ENCODE measurements around the gene COPB2.

The COPB2 gene

DNA sequence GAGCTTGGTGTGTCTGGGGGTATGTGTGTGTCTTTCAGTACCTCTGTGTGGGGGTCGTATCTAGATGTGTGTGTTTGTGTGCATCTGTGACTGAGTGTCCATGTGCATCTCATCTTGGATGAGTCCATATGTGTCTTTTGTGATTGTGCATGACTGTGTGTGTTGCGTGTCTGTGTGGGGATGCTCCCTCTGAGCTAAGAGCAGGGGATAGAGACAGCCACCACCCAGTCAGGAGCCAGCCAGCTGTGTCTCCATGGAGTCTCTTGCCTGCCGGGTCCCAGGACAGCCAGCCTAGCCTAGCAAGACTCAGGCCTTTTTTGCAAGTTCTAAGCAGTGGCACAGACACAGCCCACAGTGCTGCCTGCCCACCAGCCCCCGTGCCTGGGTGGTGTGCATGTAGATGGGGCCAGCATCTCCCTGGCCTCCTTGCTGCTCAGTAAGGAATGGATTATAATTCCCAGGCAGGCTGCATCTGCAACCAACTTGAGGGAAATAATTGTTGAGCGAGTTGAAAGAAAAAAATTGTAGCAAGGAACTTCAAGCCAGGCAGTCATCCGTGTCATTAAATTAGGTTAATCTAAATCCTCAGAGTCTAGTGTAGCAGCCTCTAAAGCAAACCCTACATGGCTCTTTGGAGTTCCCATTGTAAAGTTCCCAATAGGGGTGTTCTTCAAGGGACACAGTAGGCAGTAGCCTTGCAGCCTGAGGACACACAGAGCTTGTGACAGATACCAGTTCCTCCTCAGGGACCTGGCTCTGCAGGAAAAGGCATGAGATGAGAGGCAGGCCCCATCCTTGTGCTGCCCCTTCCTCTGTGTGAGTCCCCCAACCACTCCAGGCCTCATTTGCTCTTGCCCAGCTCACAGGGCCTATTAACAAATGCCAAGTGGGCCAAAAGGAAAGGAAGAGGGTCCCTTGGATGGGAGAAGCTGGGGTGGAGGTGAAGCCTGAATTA is 81.6 kb downstream of the COPB2 start:
- DNase-seq (ENCODE audit: low spot score), result no peak
